ENCODE measurements around the gene YWHAB.

Gene YWHAB

DNA sequence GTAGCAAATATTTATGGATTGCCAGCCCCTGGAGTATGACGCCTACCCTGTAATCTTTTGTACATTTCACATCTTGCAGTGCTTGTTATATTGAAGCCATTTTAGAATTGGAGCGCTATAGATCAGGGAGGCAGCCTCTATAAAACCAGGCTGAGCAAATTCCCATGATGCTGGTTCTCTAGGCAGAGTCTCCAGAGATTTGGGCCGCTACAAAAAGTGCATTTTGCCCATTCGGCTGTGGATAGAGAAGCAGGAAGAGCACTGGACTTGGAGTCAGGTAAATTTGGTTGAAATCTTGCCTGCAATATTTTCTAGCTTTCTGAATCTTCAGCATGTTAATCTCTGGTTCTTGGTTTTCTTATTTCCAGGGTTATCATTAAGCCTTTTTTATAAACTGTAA, 2.0 kb downstream of the YWHAB start:
- no peak for DNase-seq
- peaks cover 66% of the 10 kb centered on the region for H3K4me1 Mint-ChIP-seq
- peak overlapping the region; percentile 94 for H3K27ac Mint-ChIP-seq

DNA sequence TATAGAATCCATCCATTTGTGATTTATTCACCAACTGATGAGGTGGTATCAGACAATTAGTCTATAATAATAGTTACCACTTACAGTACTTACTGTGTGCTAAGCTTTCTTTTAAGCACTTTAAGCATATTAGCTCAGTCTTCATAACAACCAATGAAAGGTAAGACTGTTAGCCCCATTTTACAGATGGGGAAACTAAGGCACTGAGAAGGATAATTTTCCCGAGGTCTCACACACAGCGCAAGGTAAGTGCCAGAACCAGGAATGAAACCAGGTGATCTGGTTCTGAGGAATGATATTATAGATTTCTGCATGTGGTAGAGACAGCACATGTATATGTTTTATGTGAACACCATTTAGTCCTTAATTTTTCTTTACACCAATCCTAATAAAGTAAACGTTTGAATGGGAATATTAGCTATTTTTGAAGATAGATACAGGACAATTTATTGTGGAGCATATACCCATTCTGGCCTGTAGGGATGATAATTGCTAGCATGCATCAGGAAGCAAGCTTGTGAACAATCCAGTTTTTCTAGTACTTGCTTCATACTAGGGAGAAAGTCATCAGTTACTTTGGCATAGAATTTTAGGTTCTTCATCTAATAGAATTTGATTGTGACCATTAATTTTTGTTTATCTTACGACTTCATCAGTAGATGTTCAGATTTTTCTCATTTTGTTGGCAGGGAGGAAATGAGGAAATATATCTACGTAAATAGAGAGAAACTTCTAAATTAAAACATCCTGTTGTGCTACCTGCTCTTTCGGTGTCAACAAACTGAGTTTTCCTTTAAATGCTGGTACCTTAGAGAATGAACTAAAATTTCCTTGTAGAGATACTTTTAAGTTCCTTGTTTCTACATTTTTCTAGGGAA, 3.0 kb downstream of the YWHAB start:
- Mint-ChIP-seq H3K36me3 (peaks cover 60% of the 10 kb centered on the region), H3K4me3 (peak overlapping the region; percentile 95), H3K4me1 (peaks cover 70% of the 10 kb centered on the region), H3K27ac (peak overlapping the region; percentile 81), H3K9me3 (no peaks in the 10 kb centered on the region), H3K27me3 (no peaks in the 10 kb centered on the region)
- CTCF ChIA-PET, result interaction anchor here (0.6 to 2.0 kb wide), 12 partner anchors 8 to 141 kb away, joined by 3 to 7 read pairs (median 4); partner anchors contain the start of genes PABPC1L and STK4
- DNase-seq, result no peak

More for the DNA sequence above, 2.0 kb downstream of the YWHAB start:
- CTCF ChIA-PET, result interaction anchor here (0.6 to 1.4 kb wide), 3 partner anchors 9 to 142 kb away, joined by 3 to 4 read pairs (median 4); no protein-coding TSS in a partner anchor
- H3K4me3 Mint-ChIP-seq, result peak overlapping the region; percentile 95
- H3K36me3 Mint-ChIP-seq, result peaks cover 56% of the 10 kb centered on the region
- no peaks in the 10 kb centered on the region for H3K9me3 Mint-ChIP-seq
- no peaks in the 10 kb centered on the region for H3K27me3 Mint-ChIP-seq

DNA sequence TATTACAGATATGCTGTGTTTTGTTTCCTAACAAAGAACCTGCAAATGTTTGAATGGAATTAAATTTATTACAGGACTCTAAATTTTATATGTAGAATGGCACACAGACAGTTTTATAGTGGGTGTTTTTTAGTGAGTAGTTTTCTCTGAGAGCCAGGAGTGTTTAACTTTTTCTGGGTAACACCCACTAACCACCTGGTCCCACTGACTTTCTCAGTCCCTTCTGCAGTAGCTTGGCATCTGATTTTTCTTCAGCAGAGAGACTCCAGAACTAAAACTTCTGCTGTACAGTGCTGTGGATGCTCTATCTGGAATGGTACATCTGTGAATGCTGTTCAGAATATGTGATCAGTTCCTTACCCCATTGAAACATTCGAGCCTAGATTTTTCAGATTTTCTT, 6.3 kb downstream of the YWHAB start:
- Mint-ChIP-seq H3K27ac (peak overlapping the region; percentile 50), H3K4me3 (no peak overlapping the region), H3K36me3 (peaks cover 74% of the 10 kb centered on the region), H3K27me3 (no peaks in the 10 kb centered on the region), H3K4me1 (peaks cover 83% of the 10 kb centered on the region), H3K9me3 (no peaks in the 10 kb centered on the region)
- CTCF ChIA-PET, result no interaction called here
- no peak for DNase-seq

DNA sequence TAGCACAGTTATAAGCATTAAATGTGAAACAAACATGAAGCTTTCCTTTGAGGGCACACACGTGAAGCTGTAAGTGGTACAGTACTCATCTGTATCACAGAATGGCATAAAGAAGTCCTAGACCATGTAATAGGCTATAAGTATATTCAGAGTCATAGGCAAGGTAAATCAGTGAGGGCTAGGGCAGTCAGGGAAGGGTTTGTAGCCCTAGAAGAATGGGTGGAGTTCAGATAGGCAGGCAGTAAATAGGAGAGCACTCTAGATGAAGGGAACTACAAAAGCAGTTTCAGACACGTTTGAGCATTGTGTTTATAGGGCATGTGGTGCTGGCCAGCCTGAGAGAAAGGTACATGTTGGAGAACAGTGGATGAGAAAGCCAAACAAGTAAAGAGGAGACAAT, 9.5 kb downstream of the YWHAB start:
- H3K4me3 Mint-ChIP-seq, result no peak overlapping the region

DNA sequence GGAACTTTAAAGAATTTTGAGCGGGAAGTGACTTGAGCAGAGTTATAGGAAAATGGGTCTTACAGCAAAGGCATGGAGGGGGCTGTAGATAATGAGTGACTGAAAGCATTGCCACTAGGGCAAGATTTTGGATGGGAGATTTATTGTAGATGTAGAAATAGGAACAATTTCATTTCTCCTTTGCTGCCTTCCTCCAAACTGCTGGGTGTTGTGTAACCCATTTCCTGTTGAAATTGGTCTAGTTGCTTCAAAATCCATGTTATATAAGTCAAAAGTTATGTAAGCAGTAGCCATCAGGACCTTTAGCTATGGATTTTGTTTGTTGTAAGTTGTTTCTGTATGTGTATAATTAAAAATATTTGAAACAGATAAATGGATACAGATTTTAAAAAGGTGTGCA, 11.1 kb downstream of the YWHAB start:
- no peaks in the 10 kb centered on the region for H3K27me3 Mint-ChIP-seq
- peaks cover 65% of the 10 kb centered on the region for H3K36me3 Mint-ChIP-seq
- no peak overlapping the region for H3K4me3 Mint-ChIP-seq
- no peak for DNase-seq
- peak overlapping the region; percentile 49 for H3K27ac Mint-ChIP-seq
- peaks cover 79% of the 10 kb centered on the region for H3K4me1 Mint-ChIP-seq
- CTCF ChIA-PET, result interaction anchor here (1.3 to 1.5 kb wide), 2 partner anchors 7 to 9 kb away, joined by 3 to 4 read pairs; no protein-coding TSS in a partner anchor
- no peaks in the 10 kb centered on the region for H3K9me3 Mint-ChIP-seq

More for the DNA sequence above, 9.5 kb downstream of the YWHAB start:
- H3K9me3 Mint-ChIP-seq, result no peaks in the 10 kb centered on the region
- CTCF ChIA-PET, result no interaction called here
- H3K36me3 Mint-ChIP-seq, result peaks cover 61% of the 10 kb centered on the region
- peaks cover 77% of the 10 kb centered on the region for H3K4me1 Mint-ChIP-seq
- no peak for DNase-seq
- H3K27ac Mint-ChIP-seq, result no peak overlapping the region
- H3K27me3 Mint-ChIP-seq, result no peaks in the 10 kb centered on the region

DNA sequence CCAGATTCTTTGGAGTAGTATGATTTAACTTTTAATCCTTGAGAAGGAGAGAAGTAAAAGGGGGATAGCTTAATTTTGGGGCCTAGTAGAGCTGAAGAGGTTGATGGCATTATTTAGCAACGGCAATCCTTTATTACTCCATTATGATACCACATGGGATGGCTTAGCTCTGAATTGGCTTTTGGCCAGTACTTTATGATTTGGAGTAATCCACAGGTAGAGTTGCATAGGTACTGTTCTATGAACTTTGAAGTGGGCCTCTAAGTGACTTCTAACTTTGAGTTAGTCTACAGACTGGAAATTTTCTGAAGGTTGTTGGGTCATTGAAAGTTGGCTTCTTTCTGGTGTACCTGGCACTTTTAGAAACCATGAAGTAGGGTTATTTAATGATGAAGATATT, 11.6 kb downstream of the YWHAB start:
- Mint-ChIP-seq H3K4me1 (peaks cover 73% of the 10 kb centered on the region), H3K27ac (no peak overlapping the region), H3K36me3 (peaks cover 64% of the 10 kb centered on the region), H3K9me3 (no peaks in the 10 kb centered on the region), H3K4me3 (no peak overlapping the region), H3K27me3 (no peaks in the 10 kb centered on the region)
- no peak for DNase-seq
- CTCF ChIA-PET, result interaction anchor here (1.3 to 1.5 kb wide), 2 partner anchors 8 to 9 kb away, joined by 3 to 4 read pairs; no protein-coding TSS in a partner anchor

DNA sequence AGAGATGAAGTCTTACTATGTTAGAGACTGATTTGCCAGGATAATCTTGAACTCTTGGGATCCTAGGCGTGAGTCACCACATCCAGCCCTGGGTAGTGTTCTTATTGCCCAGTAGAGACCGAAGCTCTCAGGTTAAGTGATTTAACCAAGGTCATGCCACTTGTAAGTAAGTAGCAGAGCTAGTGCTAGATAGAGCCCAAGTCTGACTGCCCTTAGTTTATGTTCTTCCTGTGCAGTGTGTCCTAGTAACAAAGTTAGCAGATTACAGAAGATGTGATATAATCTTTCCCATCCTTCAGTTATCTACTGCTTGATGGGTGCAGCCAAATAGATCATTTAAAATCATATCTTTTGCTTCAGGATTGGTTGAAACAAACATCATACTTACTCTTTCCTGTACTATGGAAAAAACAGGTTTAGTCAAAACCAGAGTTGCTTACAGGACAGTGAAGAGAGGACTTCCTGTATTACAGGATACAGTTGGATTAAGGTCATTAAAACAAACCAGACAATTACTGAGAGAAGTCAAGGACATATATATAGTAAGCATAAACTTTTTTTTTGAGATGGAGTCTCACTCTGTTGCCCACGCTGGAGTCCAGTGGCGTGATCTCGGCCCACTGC, 14.8 kb downstream of the YWHAB start:
- peaks cover 68% of the 10 kb centered on the region for H3K36me3 Mint-ChIP-seq
- no peaks in the 10 kb centered on the region for H3K9me3 Mint-ChIP-seq
- CTCF ChIA-PET, result interaction anchor here (1.8 kb wide), 1 partner anchor 12 kb away, joined by 4 read pairs; no protein-coding TSS in a partner anchor
- DNase-seq, result no peak
- H3K4me3 Mint-ChIP-seq, result no peak overlapping the region
- no peaks in the 10 kb centered on the region for H3K27me3 Mint-ChIP-seq
- peak overlapping the region; percentile 78 for H3K27ac Mint-ChIP-seq
- H3K4me1 Mint-ChIP-seq, result peaks cover 51% of the 10 kb centered on the region

DNA sequence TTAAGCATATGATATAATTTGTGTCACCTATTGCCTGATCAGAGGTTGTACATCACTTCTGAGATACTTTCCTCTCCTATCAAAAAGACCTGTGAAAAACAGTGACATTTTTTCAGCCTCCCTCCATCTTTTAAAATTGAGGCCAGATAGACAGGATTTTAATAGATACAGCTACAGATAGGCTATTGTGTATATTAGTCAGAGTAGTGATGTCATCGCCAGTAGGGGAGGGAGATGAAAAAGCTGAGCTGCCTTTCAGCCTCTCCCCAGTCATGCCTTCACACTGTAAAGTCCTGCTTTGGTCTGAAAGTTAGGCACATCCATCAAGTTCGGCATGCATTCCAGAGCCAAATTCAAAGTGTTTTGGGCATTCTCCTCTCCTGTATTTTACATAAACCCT, 16.5 kb downstream of the YWHAB start:
- Mint-ChIP-seq H3K4me1 (peaks cover 36% of the 10 kb centered on the region), H3K9me3 (no peaks in the 10 kb centered on the region), H3K27ac (no peak overlapping the region), H3K4me3 (no peak overlapping the region), H3K27me3 (no peaks in the 10 kb centered on the region), H3K36me3 (peaks cover 68% of the 10 kb centered on the region)
- CTCF ChIA-PET, result no interaction called here
- no peak for DNase-seq

DNA sequence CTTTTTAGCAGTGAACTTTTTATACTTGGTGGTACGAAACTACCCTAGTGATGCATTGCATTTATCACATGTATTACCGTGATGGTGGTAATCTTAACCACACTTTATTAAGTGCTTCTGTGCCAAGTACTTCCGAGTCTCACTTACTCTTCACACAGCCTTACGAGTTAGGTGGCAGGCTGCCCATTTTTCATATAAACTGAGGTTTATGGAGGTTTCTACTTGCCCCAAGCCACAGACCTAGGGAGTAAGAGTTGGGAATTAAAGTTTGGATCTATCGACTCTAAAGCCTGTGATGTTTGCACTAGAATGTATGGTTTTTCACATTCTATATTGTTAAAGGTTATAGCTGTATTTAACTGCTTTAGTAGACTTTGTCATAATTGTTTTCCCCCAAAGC, 18.9 kb downstream of the YWHAB start:
- Mint-ChIP-seq H3K27me3 (no peaks in the 10 kb centered on the region), H3K9me3 (no peaks in the 10 kb centered on the region), H3K27ac (no peak overlapping the region), H3K4me3 (no peak overlapping the region), H3K4me1 (peaks cover 25% of the 10 kb centered on the region), H3K36me3 (peaks cover 70% of the 10 kb centered on the region)
- CTCF ChIA-PET, result no interaction called here
- no peak for DNase-seq

DNA sequence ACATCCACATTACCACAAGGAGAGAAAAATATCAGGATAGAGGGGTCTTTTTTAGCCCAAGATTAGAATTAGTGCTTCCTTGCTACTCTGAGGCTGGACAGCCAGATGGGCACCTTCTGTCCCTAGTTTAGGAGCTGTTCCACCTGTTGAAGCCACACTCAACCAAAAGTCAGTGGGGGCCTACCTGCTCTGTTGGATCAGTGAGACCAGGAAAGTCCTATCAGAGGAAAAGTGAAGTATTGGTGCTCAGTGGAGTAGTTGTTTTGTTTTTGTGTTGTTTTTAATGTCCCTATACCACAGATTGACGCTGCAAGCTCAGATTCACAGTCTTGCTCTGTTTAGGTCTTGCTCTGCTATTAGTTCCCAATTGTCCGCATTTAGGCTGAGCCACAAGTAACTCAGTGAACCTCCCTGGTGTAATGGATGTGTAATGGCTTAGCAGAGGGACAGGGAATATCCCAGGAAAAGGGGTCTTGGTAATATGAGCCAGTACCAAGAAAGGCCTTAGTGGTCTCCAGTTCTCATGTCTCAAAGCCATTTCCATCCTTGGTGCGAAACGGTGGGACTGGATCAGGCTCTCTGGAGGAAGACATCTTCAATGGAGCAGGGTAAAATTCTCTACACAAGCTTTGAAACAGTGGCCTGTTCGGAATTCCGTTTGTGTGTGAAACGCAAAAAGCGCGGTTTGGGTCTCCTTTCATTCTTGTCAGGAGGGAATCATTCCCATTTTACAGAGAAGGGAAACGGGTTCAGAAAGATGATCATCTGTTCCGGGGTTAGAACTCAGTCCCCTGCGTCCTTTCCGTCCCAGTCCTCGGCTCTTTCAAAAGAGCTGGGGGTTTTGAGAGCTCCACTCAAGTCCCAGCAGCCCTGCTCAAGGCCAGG, 23.7 kb downstream of the YWHAB start:
- DNase-seq, result no peak
- Mint-ChIP-seq H3K9me3 (no peaks in the 10 kb centered on the region), H3K27me3 (no peaks in the 10 kb centered on the region), H3K36me3 (peaks cover 57% of the 10 kb centered on the region), H3K4me3 (peak overlapping the region; percentile 88), H3K27ac (peak overlapping the region; percentile 77), H3K4me1 (peaks cover 37% of the 10 kb centered on the region)
- CTCF ChIA-PET, result interaction anchor here (1.5 to 1.9 kb wide), 2 partner anchors 20 to 186 kb away, joined by 4 to 6 read pairs; no protein-coding TSS in a partner anchor

DNA sequence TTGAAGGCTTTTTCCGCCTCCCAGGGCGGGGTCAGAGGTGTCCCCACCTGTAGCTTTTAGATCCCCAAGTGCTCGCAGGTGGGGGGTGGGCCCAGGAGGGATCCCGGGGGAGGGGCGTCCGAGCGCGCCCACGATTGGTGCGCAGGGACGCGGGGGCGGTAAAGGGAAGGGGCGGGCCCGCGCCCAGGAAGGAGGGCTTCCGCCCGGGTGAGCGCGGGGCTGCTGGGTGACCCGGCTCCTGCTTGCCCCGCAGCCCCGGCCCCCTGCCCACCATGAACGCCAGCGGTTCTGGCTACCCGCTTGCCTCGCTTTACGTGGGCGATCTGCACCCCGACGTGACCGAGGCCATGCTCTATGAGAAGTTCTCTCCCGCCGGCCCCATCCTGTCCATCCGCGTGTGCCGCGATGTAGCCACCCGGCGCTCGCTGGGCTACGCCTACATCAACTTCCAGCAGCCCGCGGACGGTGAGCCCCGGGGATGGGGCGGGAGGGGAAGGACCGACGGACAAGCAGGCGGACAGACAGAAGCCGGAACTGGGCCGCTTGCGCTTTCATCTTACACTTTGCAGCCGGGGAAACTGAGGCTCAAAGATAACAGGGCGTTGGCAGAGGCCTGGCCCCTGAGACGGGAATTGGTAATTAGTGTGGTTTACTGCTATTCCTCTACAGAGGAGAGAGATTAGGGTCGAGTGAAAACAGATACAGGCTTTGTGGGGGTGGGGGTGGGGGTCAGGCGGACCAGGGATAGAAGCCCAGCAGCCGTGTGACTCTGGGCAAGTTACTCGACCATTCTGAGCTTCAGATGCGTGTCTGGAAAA, 24.6 kb downstream of the YWHAB start, which contains the start of gene PABPC1L:
Gene PABPC1L (plus strand): TSS at position 189 of the 818 bp plus-strand sequence. CDS start 84 bp downstream, at position 273.
- Mint-ChIP-seq H3K27ac (peak within 1 kb of the TSS; percentile 77), H3K9me3 (no peaks in the 10 kb centered on the region), H3K4me1 (peaks cover 45% of the 10 kb centered on the region), H3K4me3 (peak within 1 kb of the TSS; percentile 88), H3K36me3 (peaks cover 50% of the 10 kb centered on the region), H3K27me3 (no peaks in the 10 kb centered on the region)
- DNase-seq, result peak; percentile 83
- CTCF ChIA-PET, result interaction anchor here (0.8 to 1.9 kb wide), 7 partner anchors 21 to 186 kb away, joined by 3 to 6 read pairs (median 3); partner anchors contain the start of gene YWHAB

DNA sequence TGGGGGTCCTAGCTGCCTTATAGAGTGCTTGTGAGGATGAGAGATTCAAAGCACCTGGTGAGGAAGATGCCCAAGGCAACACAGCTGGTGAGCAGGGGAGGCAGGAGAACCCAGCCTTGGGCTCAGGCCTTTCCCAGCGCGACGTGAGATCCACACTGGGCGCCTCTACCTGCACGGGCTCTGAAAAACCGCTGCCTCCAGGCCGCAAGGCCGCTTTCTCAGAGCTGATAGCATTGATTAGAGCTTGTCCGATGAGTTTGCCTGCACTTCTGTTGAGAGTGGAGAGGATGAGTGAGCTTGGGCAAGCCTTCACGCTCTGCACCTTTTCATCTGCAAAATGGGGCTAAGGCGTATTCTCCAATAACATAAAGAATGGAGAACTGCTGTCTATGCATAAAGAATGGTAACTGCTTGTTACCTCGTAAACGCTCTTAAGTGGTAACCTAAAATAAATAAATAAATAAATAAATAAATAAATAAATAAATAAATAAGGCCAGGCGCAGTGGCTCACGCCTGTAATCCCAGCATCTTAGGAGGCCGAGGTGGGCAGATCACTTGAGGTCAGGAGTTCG, 25.3 kb downstream of the YWHAB start:
- Mint-ChIP-seq H3K27ac (peak overlapping the region; percentile 75), H3K27me3 (no peaks in the 10 kb centered on the region), H3K4me3 (peak overlapping the region; percentile 88), H3K36me3 (peaks cover 46% of the 10 kb centered on the region), H3K4me1 (peaks cover 49% of the 10 kb centered on the region), H3K9me3 (no peaks in the 10 kb centered on the region)
- CTCF ChIA-PET, result interaction anchor here (0.8 to 1.9 kb wide), 7 partner anchors 22 to 185 kb away, joined by 3 to 6 read pairs (median 3); partner anchors contain the start of gene YWHAB
- no peak for DNase-seq
